Measurements from ENCODE around the gene GLG1.

- TF ChIP-seq CTCF (IDR thresholded peaks at IDR 0.05; ENCODE audit: extremely low read depth in 1 of 2, insufficient read depth in 1 of 2, low read depth in 1 of 2, low read length in 2 of 2) (no peak), JUN (IDR thresholded peaks at IDR 0.05; ENCODE audit: borderline replicate concordance, insufficient read depth, insufficient read length, low read depth) (no peak), EZH2 (IDR thresholded peaks at IDR 0.05; ENCODE audit: borderline replicate concordance, low read depth, low read length, severe bottlenecking) (no peak), POLR2AphosphoS5 (IDR thresholded peaks at IDR 0.05; ENCODE audit: insufficient read depth, low read depth, low read length) (no peak), POLR2A (IDR thresholded peaks at IDR 0.05; ENCODE audit: low read depth, low read length) (no peak), MAX (IDR thresholded peaks at IDR 0.05; ENCODE audit: insufficient read depth, insufficient read length) (no peak), FOS (IDR thresholded peaks at IDR 0.05; ENCODE audit: borderline replicate concordance, insufficient read depth, low read length) (no peak)
Measured at GRCh38 chr16:74575807-74576643, 30.9 kb downstream of the GLG1 start.

All from endothelial cell of umbilical vein (primary cell).